WTC11 (cell line): ENCODE data around the gene TRMT44. TPM values are rescaled to one million over a fixed set of nuclear protein-coding genes. Genes with fewer than 3 reads are reported as not detected.
A peak's percentile ranks its signal among the peaks of the same experiment; 100 is the strongest.

Experiments
- ATAC-seq: fragments of 200-7000 bp; cut with Tn5 transposase; 2 replicates; pipeline ENCODE4 v1.10.0; 2021; ENCODE audit warnings: mild to moderate bottlenecking, moderate library complexity
- CTCF ChIA-PET: fragments of 300-600 bp; sonication (Branson Sonifier 250); formaldehyde crosslinking; loops from one replicate; lab custom pipeline; 2021; ENCODE audit warnings: antibody characterized with exemption; lab: Charles Lee
- POLR2A ChIA-PET: fragments of 350-600 bp; sonication (Branson Sonifier 250); formaldehyde crosslinking; loops from one replicate; lab custom pipeline; 2021; ENCODE audit warnings: antibody characterized with exemption; lab: Charles Lee
- DNase-seq: peaks from one replicate; pipeline ENCODE4 v3.0.0; 2021; ENCODE audit warnings: low spot score
- H3K27ac Mint-ChIP-seq: 2 replicates; pipeline ENCODE4 v1.8.0; 2021; ENCODE audit warnings: mixed read lengths
- H3K27me3 Mint-ChIP-seq: 2 replicates; pipeline ENCODE4 v1.8.0; 2021; ENCODE audit warnings: low read depth, mild to moderate bottlenecking, moderate library complexity, mixed read lengths
- H3K36me3 Mint-ChIP-seq: 2 replicates; pipeline ENCODE4 v1.8.0; 2021; ENCODE audit warnings: mixed read lengths
- H3K4me1 Mint-ChIP-seq: 2 replicates; pipeline ENCODE4 v1.8.0; 2022; ENCODE audit warnings: mixed read lengths
- H3K4me3 Mint-ChIP-seq: 2 replicates; pipeline ENCODE4 v1.8.0; 2021; ENCODE audit warnings: mild to moderate bottlenecking, moderate library complexity, mixed read lengths
- H3K9me3 Mint-ChIP-seq: 2 replicates; pipeline ENCODE4 v1.8.0; 2021; ENCODE audit warnings: mixed read lengths
- CBFB ChIP-seq: sonication (generic); formaldehyde crosslinking; IDR thresholded peaks from 2 replicates; pipeline ENCODE4 v1.8.1; 2022; ENCODE audit warnings: mild to moderate bottlenecking, low read depth, missing genetic modification reagents
- CREM ChIP-seq: sonication (generic); formaldehyde crosslinking; IDR thresholded peaks from 2 replicates; pipeline ENCODE4 v1.8.1; 2022; ENCODE audit warnings: mild to moderate bottlenecking, missing genetic modification reagents, moderate library complexity
- ELF4 ChIP-seq: sonication (generic); formaldehyde crosslinking; IDR thresholded peaks from 2 replicates; pipeline ENCODE4 v1.8.1; 2022; ENCODE audit warnings: low read depth, mild to moderate bottlenecking, moderate library complexity, missing genetic modification reagents
- ETV6 ChIP-seq: sonication (generic); formaldehyde crosslinking; IDR thresholded peaks from 2 replicates; pipeline ENCODE4 v1.8.1; 2022; ENCODE audit warnings: mild to moderate bottlenecking, missing genetic modification reagents
- FOXP1 ChIP-seq: sonication (generic); formaldehyde crosslinking; IDR thresholded peaks from 2 replicates; pipeline ENCODE4 v1.8.0; 2022; ENCODE audit warnings: missing genetic modification reagents, mild to moderate bottlenecking, moderate library complexity, borderline replicate concordance
- GABPB1 ChIP-seq: sonication (generic); formaldehyde crosslinking; IDR thresholded peaks from 2 replicates; pipeline ENCODE4 v1.8.1; 2023; ENCODE audit warnings: mild to moderate bottlenecking, missing genetic modification reagents
- GTF2I ChIP-seq: fragments of 250-450 bp; sonication (Bioruptor Pico); conservative IDR thresholded peaks from 2 replicates; pipeline ENCODE4 v1.4.0; 2021; ENCODE audit warnings: mild to moderate bottlenecking
- JAZF1 ChIP-seq: fragments of 250-450 bp; sonication (Bioruptor Pico); IDR thresholded peaks from 2 replicates; pipeline ENCODE4 v1.9.0; 2021; ENCODE audit warnings: moderate library complexity, mild to moderate bottlenecking, inconsistent platforms
- JUN ChIP-seq: sonication (generic); formaldehyde crosslinking; IDR thresholded peaks from 2 replicates; pipeline ENCODE4 v1.8.0; 2023; ENCODE audit warnings: mild to moderate bottlenecking, missing genetic modification reagents
- MYBL2 ChIP-seq: sonication (generic); formaldehyde crosslinking; IDR thresholded peaks from 2 replicates; pipeline ENCODE4 v1.8.1; 2023; ENCODE audit warnings: mild to moderate bottlenecking, moderate library complexity, missing genetic modification reagents
- NFATC4 ChIP-seq: fragments of 250-450 bp; sonication (Bioruptor Pico); IDR thresholded peaks from 2 replicates; pipeline ENCODE4 v1.9.0; 2021; ENCODE audit warnings: mild to moderate bottlenecking
- NFE2L1 ChIP-seq: sonication (generic); formaldehyde crosslinking; IDR thresholded peaks from 2 replicates; pipeline ENCODE4 v1.8.1; 2023; ENCODE audit warnings: missing genetic modification reagents
- PRRX2 ChIP-seq: fragments of 250-450 bp; sonication (Bioruptor Pico); IDR thresholded peaks from 2 replicates; pipeline ENCODE4 v1.8.0; 2021; ENCODE audit warnings: mild to moderate bottlenecking
- SP1 ChIP-seq: sonication (generic); formaldehyde crosslinking; conservative IDR thresholded peaks from 2 replicates; pipeline ENCODE4 v1.8.1; 2022; ENCODE audit warnings: missing genetic modification reagents
- ZNF121 ChIP-seq: sonication (generic); formaldehyde crosslinking; IDR thresholded peaks from 2 replicates; pipeline ENCODE4 v1.8.0; 2023; ENCODE audit warnings: missing genetic modification reagents
- ZNF396 ChIP-seq: fragments of 250-450 bp; sonication (Bioruptor Pico); IDR thresholded peaks from 2 replicates; pipeline ENCODE4 v1.8.0; 2021; ENCODE audit warnings: mild to moderate bottlenecking, moderate library complexity, borderline replicate concordance
- total RNA-seq: library from RNA; stranded (reverse); gene quantifications from 3 replicates; pipeline ENCODE4 v1.2.3, GENCODE V29; 2021
- TF ChIP-seq, protein P1 (sequence below): sonication (generic); formaldehyde crosslinking; IDR thresholded peaks from 2 replicates; pipeline ENCODE4 v1.8.1; 2022; ENCODE audit warnings: missing genetic modification reagents, borderline replicate concordance
- TF ChIP-seq, protein P2 (sequence below): sonication (generic); formaldehyde crosslinking; conservative IDR thresholded peaks from 2 replicates; pipeline ENCODE4 v1.8.1; 2023; ENCODE audit warnings: mild to moderate bottlenecking, low read depth, missing genetic modification reagents, moderate library complexity
- TF ChIP-seq, protein P3 (sequence below): fragments of 200-600 bp; IDR thresholded peaks from 2 replicates; pipeline ENCODE4 v1.8.0; 2022; ENCODE audit warnings: antibody characterized with exemption
- TF ChIP-seq, protein P4 (sequence below): sonication (generic); formaldehyde crosslinking; IDR thresholded peaks from 2 replicates; pipeline ENCODE4 v1.8.0; 2022; ENCODE audit warnings: mild to moderate bottlenecking, missing genetic modification reagents
- TF ChIP-seq, protein P5 (sequence below): fragments of 250-450 bp; sonication (Bioruptor Pico); IDR thresholded peaks from 2 replicates; pipeline ENCODE4 v2.1.2; 2022; ENCODE audit warnings: mild to moderate bottlenecking, moderate library complexity
- TF ChIP-seq, protein P6 (sequence below): fragments of 250-450 bp; sonication (Bioruptor Pico); IDR thresholded peaks from 2 replicates; pipeline ENCODE4 v1.9.0; 2021; ENCODE audit warnings: mild to moderate bottlenecking
- TF ChIP-seq, protein P7 (sequence below): fragments of 250-450 bp; sonication (Bioruptor Pico); IDR thresholded peaks from 2 replicates; pipeline ENCODE4 v1.8.0; 2021; ENCODE audit warnings: mild to moderate bottlenecking

TRMT44 gene
- total RNA-seq, 1 experiment from 2014 or later, result 28.4 TPM

DNA sequence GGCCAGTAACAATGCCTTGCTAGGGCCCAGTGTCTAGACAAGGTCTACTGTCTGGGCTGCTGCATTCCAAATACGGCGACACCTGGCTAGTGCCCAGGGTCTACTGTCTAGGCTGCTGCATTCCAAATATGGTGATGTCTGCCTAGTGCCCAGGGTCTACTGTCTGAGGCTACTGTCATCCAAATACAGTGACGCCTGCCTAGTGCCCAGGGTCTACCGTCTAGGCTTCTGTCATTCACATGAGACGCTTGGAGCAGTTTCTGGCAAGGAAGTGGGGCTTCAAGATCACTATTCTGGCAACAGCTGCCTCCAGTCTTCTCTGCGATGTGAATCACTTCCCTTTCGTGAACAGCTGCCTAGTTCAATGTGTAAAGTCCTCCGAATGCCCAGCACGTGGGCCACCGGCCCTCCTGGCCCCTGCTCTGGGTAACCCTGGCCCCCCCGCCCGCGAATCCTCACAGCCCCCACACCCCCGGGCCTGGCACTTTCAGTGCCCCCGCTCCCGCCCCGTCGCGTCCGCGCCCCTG, 12.8 kb upstream of the TRMT44 start:
- TF ChIP-seq ZNF396 (CRISPR knock-in tag), result no peak
- no peak for TF ChIP-seq FOXP1 (CRISPR knock-in tag)
- no peak for TF ChIP-seq CBFB (CRISPR knock-in tag)
- TF ChIP-seq ETV6, result no peak
- TF ChIP-seq JAZF1 (CRISPR knock-in tag), result no peak
- TF ChIP-seq SP1, result no peak
- TF ChIP-seq, protein P1, sequence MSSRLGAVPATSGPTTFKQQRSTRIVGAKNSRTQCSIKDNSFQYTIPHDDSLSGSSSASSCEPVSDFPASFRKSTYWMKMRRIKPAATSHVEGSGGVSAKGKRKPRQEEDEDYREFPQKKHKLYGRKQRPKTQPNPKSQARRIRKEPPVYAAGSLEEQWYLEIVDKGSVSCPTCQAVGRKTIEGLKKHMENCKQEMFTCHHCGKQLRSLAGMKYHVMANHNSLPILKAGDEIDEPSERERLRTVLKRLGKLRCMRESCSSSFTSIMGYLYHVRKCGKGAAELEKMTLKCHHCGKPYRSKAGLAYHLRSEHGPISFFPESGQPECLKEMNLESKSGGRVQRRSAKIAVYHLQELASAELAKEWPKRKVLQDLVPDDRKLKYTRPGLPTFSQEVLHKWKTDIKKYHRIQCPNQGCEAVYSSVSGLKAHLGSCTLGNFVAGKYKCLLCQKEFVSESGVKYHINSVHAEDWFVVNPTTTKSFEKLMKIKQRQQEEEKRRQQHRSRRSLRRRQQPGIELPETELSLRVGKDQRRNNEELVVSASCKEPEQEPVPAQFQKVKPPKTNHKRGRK, result no peak
- no peak for TF ChIP-seq NFE2L1 (CRISPR knock-in tag)
- TF ChIP-seq, protein P2, sequence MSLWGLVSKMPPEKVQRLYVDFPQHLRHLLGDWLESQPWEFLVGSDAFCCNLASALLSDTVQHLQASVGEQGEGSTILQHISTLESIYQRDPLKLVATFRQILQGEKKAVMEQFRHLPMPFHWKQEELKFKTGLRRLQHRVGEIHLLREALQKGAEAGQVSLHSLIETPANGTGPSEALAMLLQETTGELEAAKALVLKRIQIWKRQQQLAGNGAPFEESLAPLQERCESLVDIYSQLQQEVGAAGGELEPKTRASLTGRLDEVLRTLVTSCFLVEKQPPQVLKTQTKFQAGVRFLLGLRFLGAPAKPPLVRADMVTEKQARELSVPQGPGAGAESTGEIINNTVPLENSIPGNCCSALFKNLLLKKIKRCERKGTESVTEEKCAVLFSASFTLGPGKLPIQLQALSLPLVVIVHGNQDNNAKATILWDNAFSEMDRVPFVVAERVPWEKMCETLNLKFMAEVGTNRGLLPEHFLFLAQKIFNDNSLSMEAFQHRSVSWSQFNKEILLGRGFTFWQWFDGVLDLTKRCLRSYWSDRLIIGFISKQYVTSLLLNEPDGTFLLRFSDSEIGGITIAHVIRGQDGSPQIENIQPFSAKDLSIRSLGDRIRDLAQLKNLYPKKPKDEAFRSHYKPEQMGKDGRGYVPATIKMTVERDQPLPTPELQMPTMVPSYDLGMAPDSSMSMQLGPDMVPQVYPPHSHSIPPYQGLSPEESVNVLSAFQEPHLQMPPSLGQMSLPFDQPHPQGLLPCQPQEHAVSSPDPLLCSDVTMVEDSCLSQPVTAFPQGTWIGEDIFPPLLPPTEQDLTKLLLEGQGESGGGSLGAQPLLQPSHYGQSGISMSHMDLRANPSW, result no peak
- no peak for TF ChIP-seq PRRX2 (CRISPR knock-in tag)
- TF ChIP-seq MYBL2 (CRISPR knock-in tag), result no peak
- TF ChIP-seq, protein P3, sequence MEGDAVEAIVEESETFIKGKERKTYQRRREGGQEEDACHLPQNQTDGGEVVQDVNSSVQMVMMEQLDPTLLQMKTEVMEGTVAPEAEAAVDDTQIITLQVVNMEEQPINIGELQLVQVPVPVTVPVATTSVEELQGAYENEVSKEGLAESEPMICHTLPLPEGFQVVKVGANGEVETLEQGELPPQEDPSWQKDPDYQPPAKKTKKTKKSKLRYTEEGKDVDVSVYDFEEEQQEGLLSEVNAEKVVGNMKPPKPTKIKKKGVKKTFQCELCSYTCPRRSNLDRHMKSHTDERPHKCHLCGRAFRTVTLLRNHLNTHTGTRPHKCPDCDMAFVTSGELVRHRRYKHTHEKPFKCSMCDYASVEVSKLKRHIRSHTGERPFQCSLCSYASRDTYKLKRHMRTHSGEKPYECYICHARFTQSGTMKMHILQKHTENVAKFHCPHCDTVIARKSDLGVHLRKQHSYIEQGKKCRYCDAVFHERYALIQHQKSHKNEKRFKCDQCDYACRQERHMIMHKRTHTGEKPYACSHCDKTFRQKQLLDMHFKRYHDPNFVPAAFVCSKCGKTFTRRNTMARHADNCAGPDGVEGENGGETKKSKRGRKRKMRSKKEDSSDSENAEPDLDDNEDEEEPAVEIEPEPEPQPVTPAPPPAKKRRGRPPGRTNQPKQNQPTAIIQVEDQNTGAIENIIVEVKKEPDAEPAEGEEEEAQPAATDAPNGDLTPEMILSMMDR, result no peak
- no peak for TF ChIP-seq ZNF121 (CRISPR knock-in tag)
- no peak for TF ChIP-seq NFATC4 (CRISPR knock-in tag)
- ATAC-seq (peak; percentile 11), DNase-seq (no peak)
- H3K36me3 Mint-ChIP-seq, result no peaks in the 10 kb centered on the region
- H3K4me1 Mint-ChIP-seq, result peaks cover 17% of the 10 kb centered on the region
- no peaks in the 10 kb centered on the region for H3K9me3 Mint-ChIP-seq
- H3K4me3 Mint-ChIP-seq, result peak overlapping the region; percentile 88
- peaks cover 5% of the 10 kb centered on the region; the same call in 1 of the 2 replicates for H3K27me3 Mint-ChIP-seq
- H3K27ac Mint-ChIP-seq, result no peak overlapping the region
- ChIA-PET CTCF (interaction anchor here (0.5 to 1.9 kb wide), 10 partner anchors 13 to 490 kb away, joined by 3 to 14 read pairs (median 6); partner anchors contain the start of genes ACOX3, CPZ and TRMT44), POLR2A (interaction anchor here (0.7 kb wide), 1 partner anchor 1221 kb away, joined by 3 read pairs; no protein-coding TSS in a partner anchor)

DNA sequence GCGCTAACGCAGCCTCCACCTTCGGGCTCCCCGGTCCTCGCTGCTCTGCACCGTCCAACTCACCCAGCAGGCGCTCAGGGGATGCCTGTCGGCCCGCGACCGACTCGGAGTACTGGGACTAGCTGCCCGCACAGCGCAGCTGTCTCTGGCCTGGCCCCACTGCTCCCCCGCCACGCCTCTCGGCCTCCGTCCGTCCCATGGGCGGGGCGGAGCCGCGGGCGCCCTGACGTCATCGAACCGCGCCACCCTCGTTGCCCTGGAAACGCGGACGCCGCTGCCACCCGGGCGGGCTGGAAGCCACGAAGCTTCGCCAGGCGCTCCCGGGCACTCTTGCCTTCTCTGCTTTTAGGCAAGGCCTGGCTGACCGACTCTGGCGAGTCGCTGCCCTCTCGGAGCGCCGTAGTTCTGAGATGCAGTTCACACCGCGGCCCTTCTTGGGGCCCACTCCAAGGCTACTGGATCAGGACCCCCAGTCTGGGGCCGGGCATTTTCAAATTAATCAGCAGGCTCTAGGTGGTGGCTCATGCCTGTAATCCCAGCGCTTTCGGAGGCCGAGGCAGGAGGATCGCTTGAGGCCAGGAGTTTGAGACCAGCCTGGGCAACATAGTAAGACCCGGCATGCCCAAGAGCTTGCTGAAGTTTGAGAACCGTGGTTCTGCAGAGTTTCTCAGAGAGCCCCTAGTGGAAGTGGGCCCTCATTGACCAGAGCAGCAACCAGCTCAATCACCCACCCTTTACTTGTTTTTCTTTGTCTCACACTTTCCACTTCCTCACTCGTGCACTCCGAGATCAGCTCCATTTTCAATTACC, 12.1 kb upstream of the TRMT44 start:
- Mint-ChIP-seq H3K4me3 (peak overlapping the region; percentile 88), H3K27ac (no peak overlapping the region), H3K9me3 (no peaks in the 10 kb centered on the region), H3K36me3 (no peaks in the 10 kb centered on the region), H3K4me1 (peaks cover 17% of the 10 kb centered on the region), H3K27me3 (peaks cover 5% of the 10 kb centered on the region; the same call in 1 of the 2 replicates)
- DNase-seq (peak; percentile 93), ATAC-seq (peak; percentile 96)
- CTCF ChIA-PET, result interaction anchor here (0.5 to 1.9 kb wide), 15 partner anchors 9 to 489 kb away, joined by 3 to 14 read pairs (median 4); partner anchors contain the start of genes ACOX3, CPZ and TRMT44
- POLR2A ChIA-PET, result interaction anchor here (0.7 kb wide), 2 partner anchors 9 to 1222 kb away, joined by 3 read pairs; no protein-coding TSS in a partner anchor
- TF ChIP-seq, protein P4, sequence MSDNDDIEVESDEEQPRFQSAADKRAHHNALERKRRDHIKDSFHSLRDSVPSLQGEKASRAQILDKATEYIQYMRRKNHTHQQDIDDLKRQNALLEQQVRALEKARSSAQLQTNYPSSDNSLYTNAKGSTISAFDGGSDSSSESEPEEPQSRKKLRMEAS (CRISPR knock-in tag), result peak; percentile 74; the same call in 1 of the 2 replicates
- TF ChIP-seq, protein P5, sequence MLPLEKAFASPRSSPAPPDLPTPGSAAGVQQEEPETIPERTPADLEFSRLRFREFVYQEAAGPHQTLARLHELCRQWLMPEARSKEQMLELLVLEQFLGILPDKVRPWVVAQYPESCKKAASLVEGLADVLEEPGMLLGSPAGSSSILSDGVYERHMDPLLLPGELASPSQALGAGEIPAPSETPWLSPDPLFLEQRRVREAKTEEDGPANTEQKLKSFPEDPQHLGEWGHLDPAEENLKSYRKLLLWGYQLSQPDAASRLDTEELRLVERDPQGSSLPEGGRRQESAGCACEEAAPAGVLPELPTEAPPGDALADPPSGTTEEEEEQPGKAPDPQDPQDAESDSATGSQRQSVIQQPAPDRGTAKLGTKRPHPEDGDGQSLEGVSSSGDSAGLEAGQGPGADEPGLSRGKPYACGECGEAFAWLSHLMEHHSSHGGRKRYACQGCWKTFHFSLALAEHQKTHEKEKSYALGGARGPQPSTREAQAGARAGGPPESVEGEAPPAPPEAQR (CRISPR knock-in tag), result no peak
- peak; percentile 98 for TF ChIP-seq CREM
- TF ChIP-seq ELF4, result no peak
- TF ChIP-seq JUN (CRISPR knock-in tag), result no peak
- TF ChIP-seq GTF2I, result 0 out of 2 replicates have a peak, but pooled peaks have one; percentile 36
- TF ChIP-seq, protein P6, sequence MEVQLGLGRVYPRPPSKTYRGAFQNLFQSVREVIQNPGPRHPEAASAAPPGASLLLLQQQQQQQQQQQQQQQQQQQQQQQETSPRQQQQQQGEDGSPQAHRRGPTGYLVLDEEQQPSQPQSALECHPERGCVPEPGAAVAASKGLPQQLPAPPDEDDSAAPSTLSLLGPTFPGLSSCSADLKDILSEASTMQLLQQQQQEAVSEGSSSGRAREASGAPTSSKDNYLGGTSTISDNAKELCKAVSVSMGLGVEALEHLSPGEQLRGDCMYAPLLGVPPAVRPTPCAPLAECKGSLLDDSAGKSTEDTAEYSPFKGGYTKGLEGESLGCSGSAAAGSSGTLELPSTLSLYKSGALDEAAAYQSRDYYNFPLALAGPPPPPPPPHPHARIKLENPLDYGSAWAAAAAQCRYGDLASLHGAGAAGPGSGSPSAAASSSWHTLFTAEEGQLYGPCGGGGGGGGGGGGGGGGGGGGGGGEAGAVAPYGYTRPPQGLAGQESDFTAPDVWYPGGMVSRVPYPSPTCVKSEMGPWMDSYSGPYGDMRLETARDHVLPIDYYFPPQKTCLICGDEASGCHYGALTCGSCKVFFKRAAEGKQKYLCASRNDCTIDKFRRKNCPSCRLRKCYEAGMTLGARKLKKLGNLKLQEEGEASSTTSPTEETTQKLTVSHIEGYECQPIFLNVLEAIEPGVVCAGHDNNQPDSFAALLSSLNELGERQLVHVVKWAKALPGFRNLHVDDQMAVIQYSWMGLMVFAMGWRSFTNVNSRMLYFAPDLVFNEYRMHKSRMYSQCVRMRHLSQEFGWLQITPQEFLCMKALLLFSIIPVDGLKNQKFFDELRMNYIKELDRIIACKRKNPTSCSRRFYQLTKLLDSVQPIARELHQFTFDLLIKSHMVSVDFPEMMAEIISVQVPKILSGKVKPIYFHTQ (CRISPR knock-in tag), result no peak
- TF ChIP-seq, protein P7, sequence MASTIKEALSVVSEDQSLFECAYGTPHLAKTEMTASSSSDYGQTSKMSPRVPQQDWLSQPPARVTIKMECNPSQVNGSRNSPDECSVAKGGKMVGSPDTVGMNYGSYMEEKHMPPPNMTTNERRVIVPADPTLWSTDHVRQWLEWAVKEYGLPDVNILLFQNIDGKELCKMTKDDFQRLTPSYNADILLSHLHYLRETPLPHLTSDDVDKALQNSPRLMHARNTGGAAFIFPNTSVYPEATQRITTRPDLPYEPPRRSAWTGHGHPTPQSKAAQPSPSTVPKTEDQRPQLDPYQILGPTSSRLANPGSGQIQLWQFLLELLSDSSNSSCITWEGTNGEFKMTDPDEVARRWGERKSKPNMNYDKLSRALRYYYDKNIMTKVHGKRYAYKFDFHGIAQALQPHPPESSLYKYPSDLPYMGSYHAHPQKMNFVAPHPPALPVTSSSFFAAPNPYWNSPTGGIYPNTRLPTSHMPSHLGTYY (CRISPR knock-in tag), result no peak
- TF ChIP-seq GABPB1, result no peak
